Sigmoid colon (tissue), 7 donors: ENCODE measurements around the gene ZNF212. TPM values are rescaled to one million over a fixed set of nuclear protein-coding genes. Genes with fewer than 3 reads are reported as not detected.
"Not testable (repeated sequence)": the region's sequence is repeated elsewhere in the genome, so short reads cannot be mapped to it uniquely, and the experiment has no call there.

Experiments used
- DNase-seq: peaks from one replicate; pipeline ENCODE4 v3.0.0-alpha.2; 2019
- H3K27ac ChIP-seq, 4 donors: fragments of 200-600 bp; sonication (generic); one replicate each; pipeline ENCODE4 v1.5.1; 2016 to 2019; ENCODE audit warnings: mild to moderate bottlenecking in 1 of 4
- H3K27me3 ChIP-seq, 3 donors: fragments of 200-600 bp; sonication (generic); one replicate each; pipeline ENCODE4 v1.5.1; 2019; ENCODE audit warnings: mild to moderate bottlenecking in 1 of 3
- H3K36me3 ChIP-seq, 4 donors: fragments of 200-600 bp; sonication (generic); one replicate each; pipeline ENCODE4 v1.5.1; 2016 to 2019
- H3K4me1 ChIP-seq, 4 donors: fragments of 200-600 bp; sonication (generic); one replicate each; pipeline ENCODE4 v1.5.1; 2017 to 2019
- H3K4me3 ChIP-seq, 4 donors: fragments of 200-600 bp; sonication (generic); one replicate each; pipeline ENCODE4 v1.5.1; 2017 to 2019; ENCODE audit warnings: mild to moderate bottlenecking in 2 of 4, moderate library complexity in 1 of 4
- H3K9me3 ChIP-seq, 4 donors: fragments of 200-600 bp in 3 of 4; sonication (generic) in 3 of 4; one replicate each; pipeline versions ENCODE4 v1.5.1 to v1.6.1; 2013 to 2019
- CTCF ChIP-seq, 4 experiments: fragments of 450-650 bp in 3 of 4; fragments of 200-600 bp in 1 of 4; IDR thresholded peaks; one replicate each; pipeline ENCODE4 v1.5.1; 2016 to 2019; ENCODE audit warnings: antibody characterized with exemption in 4 of 4, mild to moderate bottlenecking in 3 of 4, moderate library complexity in 2 of 4
- EP300 ChIP-seq, 4 donors: sonication (generic); formaldehyde crosslinking; IDR thresholded peaks; one replicate each; pipeline ENCODE4 v1.6.1; 2017; ENCODE audit warnings: antibody characterized with exemption in 4 of 4
- POLR2A ChIP-seq, 2 donors: fragments of 450-650 bp; IDR thresholded peaks; one replicate each; pipeline ENCODE4 v1.6.1; 2016; ENCODE audit warnings: antibody characterized with exemption in 2 of 2, mild to moderate bottlenecking in 2 of 2, moderate library complexity in 2 of 2
- POLR2AphosphoS5 ChIP-seq, 4 donors: sonication (generic); formaldehyde crosslinking; IDR thresholded peaks; one replicate each; pipeline ENCODE4 v1.6.1; 2017; ENCODE audit warnings: antibody characterized with exemption in 4 of 4
- whole genome bisulfite sequencing, 2 donors: extraction: QIAGEN DNeasy Blood & Tissue Kit; methylation state at CpG; one replicate each; pipeline ENCODE4 v1.1.7; 2013; 5-methylcytosine and 5-hydroxymethylcytosine counted together
- intact Hi-C: fragments of 100-400 bp; cut with DNase I; formaldehyde crosslinking; loops from one replicate; pipeline ENCODE4 v1.15.1; 2023
- polyA plus RNA-seq, 3 donors: library from polyadenylated mRNA; stranded (reverse); fragments of 200-250 nt; gene quantifications; one replicate each; pipeline ENCODE4 v1.2.3, GENCODE V29; 2013
- total RNA-seq, 4 donors: library from RNA; depleted of rRNA; stranded (reverse); fragments of >200 nt; gene quantifications; one replicate each; pipeline ENCODE4 v1.1.0, GENCODE V29; 2016
- donor health status: healthy with polysubstance abuse.
- donor health status: Bipolar disorder and iron deficiency.
- donor health status: healthy.

Gene ZNF212
- total and polyA plus RNA-seq, 7 donors = 4.1 to 13.6 (median 5.8) TPM

GRCh38 chr7:149225656-149226055, 13.8 kb upstream of the ZNF212 start:
- peaks cover 7 to 51% (median 29%) of the 10 kb centered on the region in 4 donors for H3K36me3 ChIP-seq
- H3K4me3 ChIP-seq = no peak overlapping the region
- H3K27me3 ChIP-seq = no peaks in the 10 kb centered on the region
- intact Hi-C loops = no loop called here
- H3K4me1 ChIP-seq = no peaks in the 10 kb centered on the region
- WGBS, 2 donors = 93 to 95% methylated on average over 22 of the region's 22 CpGs
- DNase-seq = no peak
- H3K27ac ChIP-seq = no peak overlapping the region
- H3K9me3 ChIP-seq = no peaks in the 10 kb centered on the region
- no peak for TF ChIP-seq POLR2A (IDR thresholded peaks at IDR 0.05)
- no peak for TF ChIP-seq CTCF (IDR thresholded peaks at IDR 0.05)
- TF ChIP-seq EP300 (IDR thresholded peaks at IDR 0.05) = no peak
- TF ChIP-seq POLR2AphosphoS5 (IDR thresholded peaks at IDR 0.05) = no peak

- DNase-seq, H3K9me3 ChIP-seq, H3K27ac ChIP-seq, H3K4me3 ChIP-seq, intact Hi-C loops, H3K4me1 ChIP-seq, H3K27me3 ChIP-seq: not testable (repeated sequence)
- H3K36me3 ChIP-seq = peaks cover 7 to 44% (median 24%) of the 10 kb centered on the region in 4 donors
- WGBS, 2 donors = 89 to 96% methylated on average over 17 of the region's 17 CpGs
Observed at GRCh38 chr7:149226366-149226765, 13.1 kb upstream of the ZNF212 start.

- TF ChIP-seq POLR2A (IDR thresholded peaks at IDR 0.05) = no peak
- TF ChIP-seq EP300 (IDR thresholded peaks at IDR 0.05) = no peak
- TF ChIP-seq POLR2AphosphoS5 (IDR thresholded peaks at IDR 0.05) = peak in 1 of 4 donors; percentile 7
- no peak for TF ChIP-seq CTCF (IDR thresholded peaks at IDR 0.05)
- no peak for DNase-seq
- peaks cover 7 to 38% (median 21%) of the 10 kb centered on the region in 4 donors for H3K36me3 ChIP-seq
- H3K4me1 ChIP-seq = no peaks in the 10 kb centered on the region
- intact Hi-C loops = no loop called here
- H3K27me3 ChIP-seq = no peaks in the 10 kb centered on the region
- no peak overlapping the region for H3K4me3 ChIP-seq
- H3K27ac ChIP-seq = no peak overlapping the region
- 69 to 85% methylated on average over 6 of the region's 6 CpGs for WGBS, 2 donors
- H3K9me3 ChIP-seq = no peaks in the 10 kb centered on the region
Observed at GRCh38 chr7:149226840-149227494, 12.5 kb upstream of the ZNF212 start.

GRCh38 chr7:149228831-149229471, 10.5 kb upstream of the ZNF212 start:
- no peaks in the 10 kb centered on the region for H3K27me3 ChIP-seq
- H3K4me1 ChIP-seq = no peaks in the 10 kb centered on the region
- WGBS, 2 donors = 54 to 61% methylated on average over 7 of the region's 7 CpGs
- peaks cover 7 to 20% (median 13%) of the 10 kb centered on the region in 4 donors for H3K36me3 ChIP-seq
- intact Hi-C loops = no loop called here
- TF ChIP-seq POLR2AphosphoS5 (IDR thresholded peaks at IDR 0.05) = no peak
- TF ChIP-seq POLR2A (IDR thresholded peaks at IDR 0.05) = no peak
- no peak for TF ChIP-seq CTCF (IDR thresholded peaks at IDR 0.05)
- TF ChIP-seq EP300 (IDR thresholded peaks at IDR 0.05) = no peak
- H3K4me3 ChIP-seq = no peak overlapping the region
- no peak for DNase-seq
- no peaks in the 10 kb centered on the region for H3K9me3 ChIP-seq
- H3K27ac ChIP-seq = no peak overlapping the region

GRCh38 chr7:149229526-149229925, 9.9 kb upstream of the ZNF212 start:
- intact Hi-C loops = no loop called here
- 35 to 71% methylated on average over 6 of the region's 6 CpGs for WGBS, 2 donors

More at GRCh38 chr7:149229526-149229925, 9.9 kb upstream of the ZNF212 start:
- Histone ChIP-seq H3K4me1 (no peaks in the 10 kb centered on the region), H3K9me3 (no peaks in the 10 kb centered on the region), H3K4me3 (no peak overlapping the region), H3K27me3 (no peaks in the 10 kb centered on the region), H3K36me3 (peaks cover 2 to 14% (median 8%) of the 10 kb centered on the region in 4 donors), H3K27ac (no peak overlapping the region)
- TF ChIP-seq POLR2AphosphoS5 (IDR thresholded peaks at IDR 0.05) (peak in 2 of 4 donors; percentile 26 to 36), POLR2A (IDR thresholded peaks at IDR 0.05) (no peak), EP300 (IDR thresholded peaks at IDR 0.05) (no peak), CTCF (IDR thresholded peaks at IDR 0.05) (no peak)
- DNase-seq = no peak
